GM12872 (cell line): ENCODE data around the gene KATNAL1.

Source experiments
- CTCF ChIP-seq: IDR thresholded peaks from 3 replicates; pipeline ENCODE4 v1.5.1; 2011; ENCODE audit warnings: low read depth, mild to moderate bottlenecking, low read length, moderate library complexity; ENCODE audit not compliant: insufficient read depth

KATNAL1 gene

DNA sequence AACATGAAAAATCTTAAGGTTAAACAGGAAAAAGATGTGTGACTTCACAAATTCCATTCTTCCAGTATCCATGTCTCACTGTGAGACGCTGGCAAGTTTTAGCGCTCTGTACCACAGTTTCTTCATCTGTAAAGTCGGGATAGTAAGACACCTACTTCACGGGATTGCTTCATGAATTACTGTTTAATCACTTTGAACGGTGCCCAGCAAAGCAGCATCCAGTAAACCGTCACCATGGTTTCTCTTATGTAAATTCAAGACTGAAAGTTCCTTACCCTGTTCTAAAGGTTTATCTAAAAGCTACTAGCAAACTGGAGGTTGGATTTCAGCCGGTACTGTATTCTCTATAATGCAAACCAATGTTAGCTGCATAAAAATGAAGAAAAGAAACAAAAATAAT is 53.5 kb downstream of the KATNAL1 start:
- TF ChIP-seq CTCF = no peak

- no peak for TF ChIP-seq CTCF
Observed at GRCh38 chr13:30247406-30247805, 59.9 kb downstream of the KATNAL1 start.

DNA sequence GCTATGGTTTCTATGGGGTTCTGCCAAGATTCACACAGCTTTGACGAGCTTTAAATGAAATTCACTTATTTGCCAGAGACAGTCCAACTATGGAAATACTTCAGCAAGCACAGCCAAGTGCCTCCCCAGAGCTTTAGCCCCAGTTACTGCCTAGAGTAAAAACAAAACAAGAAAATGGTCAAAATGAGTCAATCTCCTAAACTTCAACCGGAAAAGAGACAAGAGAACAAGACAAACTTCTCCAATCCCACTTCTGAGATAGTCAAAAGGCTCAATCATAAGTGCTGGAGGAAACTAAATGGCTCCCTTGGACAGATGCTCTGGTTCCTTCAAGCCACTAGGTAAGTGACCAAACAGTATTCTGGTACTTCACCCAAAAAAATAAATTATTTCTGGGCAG is 65.8 kb downstream of the KATNAL1 start:
- no peak for TF ChIP-seq CTCF

DNA sequence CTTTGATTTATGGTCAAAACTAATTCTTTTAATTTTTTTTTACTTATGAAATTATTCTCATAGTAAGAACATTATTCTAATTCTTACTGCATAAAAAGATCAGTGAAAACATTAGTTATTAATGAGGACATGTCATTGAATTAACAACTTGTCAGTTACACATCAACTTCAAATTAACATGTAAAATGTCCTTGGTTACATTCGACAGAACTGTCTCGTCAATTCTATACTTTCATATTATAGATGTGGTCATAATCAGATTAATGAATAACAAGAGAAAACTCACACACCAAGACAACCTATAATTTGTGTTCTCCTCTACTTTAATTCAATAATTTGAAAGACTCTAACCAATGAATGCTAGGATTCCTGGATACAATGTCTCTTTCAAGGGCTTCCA is 66.7 kb downstream of the KATNAL1 start:
- no peak for TF ChIP-seq CTCF

- TF ChIP-seq CTCF = no peak
Observed at GRCh38 chr13:30235216-30235615, 72.1 kb downstream of the KATNAL1 start.

DNA sequence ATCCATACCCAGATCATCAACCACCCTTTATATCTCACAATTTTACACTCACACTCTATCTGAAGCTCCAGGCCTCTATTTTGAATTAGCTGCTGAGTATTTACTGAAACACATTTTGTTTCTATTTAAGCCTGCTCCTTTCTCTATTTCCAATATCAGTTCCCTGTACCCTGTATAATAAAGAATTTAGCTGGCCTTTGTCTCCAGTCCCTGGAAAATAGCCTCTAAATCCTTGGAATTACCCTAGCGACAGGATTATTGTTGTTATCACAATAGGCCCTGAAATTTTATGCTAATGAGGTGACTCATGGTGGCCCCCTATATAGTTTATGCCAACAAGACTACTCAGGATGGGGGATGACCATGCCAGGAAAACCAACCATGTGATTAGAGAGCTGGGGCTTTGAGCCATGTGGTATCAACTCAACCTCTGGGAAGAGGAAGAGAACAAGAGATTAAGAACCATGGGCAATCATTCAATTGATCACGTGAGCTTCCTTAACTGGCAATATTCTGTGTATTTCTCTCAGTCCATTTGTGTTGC is 72.7 kb downstream of the KATNAL1 start:
- no peak for TF ChIP-seq CTCF

DNA sequence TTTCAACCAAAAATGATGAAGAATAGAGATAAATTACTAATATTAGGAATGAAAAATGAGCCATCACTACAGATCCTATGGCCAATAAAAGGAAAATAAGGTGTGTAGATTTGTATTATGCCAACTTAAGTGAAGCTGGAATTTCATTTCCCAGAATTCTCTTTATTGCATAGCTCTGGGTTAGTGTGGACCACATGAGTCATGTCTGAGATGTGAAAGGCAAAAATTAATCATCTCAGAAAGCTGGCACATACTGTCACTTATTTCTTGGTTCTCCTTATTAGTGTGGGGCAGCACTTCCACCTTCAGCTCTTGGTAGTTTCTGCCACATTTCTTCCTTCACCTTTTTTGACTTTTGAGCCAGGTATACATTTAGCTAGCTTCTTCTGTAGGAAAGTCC is 82.6 kb downstream of the KATNAL1 start:
- no peak for TF ChIP-seq CTCF

GRCh38 chr13:30222254-30222653 is 85.1 kb downstream of the KATNAL1 start:
- TF ChIP-seq CTCF = no peak
